Hematopoietic multipotent progenitor cell treated with erythropoietin and hydrocortisone succinate and interleukin-3 and kit ligand, for 4 days (in vitro differentiated cells): ENCODE measurements around the gene DNAAF1.

Experiments
- DNase-seq: peaks from one replicate; pipeline ENCODE4 v3.0.0-alpha.2; 2015

Gene DNAAF1

DNA sequence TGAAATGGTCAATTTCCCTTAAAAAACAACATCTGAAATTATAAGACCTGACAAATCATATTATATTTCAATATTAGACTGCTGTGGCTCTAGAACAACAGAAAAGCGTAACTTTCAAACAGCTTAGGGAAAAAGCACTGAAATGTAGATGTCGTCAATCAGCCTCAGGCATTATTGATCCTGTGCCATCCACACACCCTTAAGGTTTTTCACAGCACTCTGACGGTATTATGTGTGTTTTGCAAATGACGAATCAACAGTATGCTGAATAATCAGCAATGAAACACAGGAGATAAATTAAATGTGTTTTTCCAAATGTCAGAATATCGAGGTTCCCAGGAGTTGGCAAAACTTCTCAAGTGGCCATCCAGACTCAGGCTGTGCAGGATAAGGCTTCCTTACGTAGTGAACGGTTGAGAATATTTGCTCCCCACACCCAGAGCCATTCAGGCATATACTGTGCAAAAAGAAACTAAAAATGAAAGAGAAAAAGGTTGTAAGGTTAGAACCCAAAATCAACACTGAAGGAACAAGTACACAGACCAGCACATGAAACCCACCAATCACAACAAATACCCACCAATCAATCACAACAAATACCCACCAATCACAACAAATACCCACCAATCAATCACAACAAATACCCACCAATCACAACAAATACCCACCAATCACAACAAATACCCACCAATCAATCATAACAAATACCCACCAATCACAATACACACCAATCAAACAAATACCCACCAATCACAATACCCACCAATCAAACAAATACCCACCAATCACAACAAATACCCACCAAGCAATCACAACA is 20.6 kb upstream of the DNAAF1 start:
- no peak for DNase-seq

DNA sequence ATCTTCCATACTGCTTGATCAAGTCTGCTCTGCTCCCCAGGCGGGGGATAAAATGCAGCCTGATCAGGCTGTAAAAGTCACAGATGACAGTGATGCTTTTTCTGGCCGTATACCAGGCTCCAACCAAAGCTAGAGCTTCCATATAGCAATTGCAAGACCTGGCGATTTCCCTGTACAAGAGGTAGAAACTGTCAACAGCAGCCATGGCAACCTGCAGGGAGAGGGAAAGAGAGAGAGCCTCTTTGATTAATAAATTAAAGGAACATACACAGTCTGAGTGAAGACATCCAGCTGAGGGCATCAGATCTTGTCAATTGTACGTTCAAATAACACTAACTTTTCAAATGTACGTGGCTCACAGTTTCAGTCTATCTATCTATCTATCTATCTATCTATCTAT is 14.0 kb upstream of the DNAAF1 start:
- DNase-seq, result no peak

DNA sequence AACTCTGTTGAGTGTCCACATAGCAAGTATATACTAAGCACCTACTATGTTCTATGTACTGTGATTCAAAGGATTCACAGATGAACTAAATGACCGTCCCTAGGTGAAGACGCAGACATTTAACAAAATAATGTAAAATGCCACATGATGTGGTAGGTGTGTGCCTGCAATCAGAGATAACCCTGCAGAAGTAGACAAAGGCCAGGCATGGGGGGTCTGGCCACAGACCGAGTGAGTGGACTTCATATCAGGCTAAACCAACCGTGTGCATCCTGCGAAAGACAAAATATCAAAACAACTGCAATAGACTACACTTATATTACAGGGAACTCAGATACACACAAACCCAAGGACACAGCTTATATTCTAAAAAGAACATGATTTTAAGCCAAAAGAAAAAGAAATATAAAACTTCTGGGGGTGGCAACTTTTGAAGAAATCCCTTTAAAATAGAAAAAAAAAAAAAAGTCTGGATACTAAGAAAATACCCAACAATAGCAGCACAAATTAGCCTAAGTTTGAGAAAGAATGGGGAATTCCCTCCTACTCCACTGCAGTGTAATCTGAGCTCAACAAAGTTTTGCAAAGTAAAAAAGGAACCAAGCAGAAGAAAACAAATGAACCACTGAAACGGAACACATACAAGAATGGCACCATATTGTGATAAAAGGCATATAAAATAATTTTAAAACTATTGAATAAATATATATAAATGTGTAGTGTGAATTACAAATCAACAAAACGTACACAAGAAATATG is 12.4 kb upstream of the DNAAF1 start:
- DNase-seq, result no peak

DNA sequence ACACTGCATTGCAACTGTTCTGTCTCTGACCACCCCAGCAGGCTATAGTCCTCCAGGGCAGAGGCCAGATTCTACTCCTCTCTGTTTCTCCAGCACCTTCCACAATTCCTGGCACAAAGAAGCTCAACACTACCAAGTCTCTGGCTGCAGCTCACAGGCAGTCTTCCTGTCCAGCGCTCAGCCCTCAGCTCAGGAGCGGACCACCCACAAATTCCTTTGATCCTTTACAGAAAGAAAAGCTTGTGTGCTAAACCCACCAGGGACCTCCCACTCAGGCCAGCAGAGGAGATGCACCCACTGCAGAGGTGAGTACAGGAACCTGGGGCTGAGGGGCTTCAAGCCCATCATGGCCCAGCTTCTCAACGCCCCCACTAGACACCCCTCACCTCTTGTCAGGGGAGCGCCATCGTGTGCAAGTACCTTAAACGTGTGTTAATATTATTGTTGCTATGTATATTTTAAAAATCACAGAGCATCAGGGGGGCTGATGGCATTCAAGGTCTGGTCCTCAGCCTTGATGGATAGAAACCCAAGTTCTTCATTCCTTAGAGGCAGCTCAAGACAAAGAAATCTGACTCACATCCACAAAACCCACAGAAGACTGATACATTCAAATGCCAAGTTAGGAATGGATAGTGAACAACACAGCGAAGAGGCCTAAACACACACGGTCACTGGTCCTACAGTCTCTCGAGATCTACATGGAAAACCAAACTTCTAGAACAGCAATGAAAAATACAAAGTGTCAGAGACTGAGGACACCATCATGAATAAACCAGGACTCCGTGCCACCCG is 8.6 kb upstream of the DNAAF1 start:
- DNase-seq, result no peak

DNA sequence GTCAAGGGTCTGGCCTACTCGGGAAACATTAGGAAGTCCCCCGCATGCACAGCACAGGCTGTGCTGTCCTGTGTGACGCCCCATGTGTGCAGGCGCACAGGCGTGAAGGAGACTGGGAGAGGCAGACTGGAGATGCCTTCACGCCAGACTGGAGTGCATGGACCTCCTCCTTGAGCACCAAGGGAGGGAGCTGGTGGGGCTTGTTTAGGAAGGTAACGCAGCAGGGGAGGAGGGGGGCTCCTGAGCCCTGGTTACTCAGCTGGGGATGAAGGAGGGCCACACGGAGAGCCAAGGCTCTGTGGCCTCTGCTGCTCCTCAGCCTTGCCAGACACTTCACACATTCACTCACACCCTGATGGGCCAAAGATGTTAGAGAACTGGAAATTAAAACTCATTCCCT is 7.8 kb upstream of the DNAAF1 start:
- DNase-seq, result no peak

DNA sequence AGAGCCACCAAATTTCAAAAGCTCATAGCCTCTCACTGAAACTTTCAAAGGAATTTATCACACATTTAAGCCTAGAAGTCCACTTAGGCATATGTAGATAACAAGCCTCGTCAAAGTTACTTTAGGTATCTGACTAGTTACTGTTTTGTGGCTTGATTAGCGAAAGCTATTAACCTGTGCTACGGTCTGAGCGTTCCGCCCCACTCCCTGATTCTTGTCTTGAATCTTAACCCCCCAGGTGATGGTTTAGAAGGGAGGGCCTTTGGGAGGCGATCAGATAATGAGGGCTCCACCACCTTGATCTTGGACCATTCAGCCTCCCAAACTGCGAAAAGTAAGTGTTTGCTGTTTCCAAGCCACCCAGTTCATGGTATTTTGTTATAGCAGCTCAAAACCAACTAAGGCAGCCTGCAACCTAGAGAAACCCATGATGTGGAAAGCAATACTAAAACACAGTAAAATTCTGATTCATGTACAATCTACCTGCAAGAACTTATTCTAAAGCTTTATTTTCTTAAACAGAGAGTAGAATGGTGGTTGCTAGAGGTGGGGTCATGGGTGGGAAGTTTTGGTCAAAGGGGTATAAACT is 7.2 kb upstream of the DNAAF1 start:
- no peak for DNase-seq

DNA sequence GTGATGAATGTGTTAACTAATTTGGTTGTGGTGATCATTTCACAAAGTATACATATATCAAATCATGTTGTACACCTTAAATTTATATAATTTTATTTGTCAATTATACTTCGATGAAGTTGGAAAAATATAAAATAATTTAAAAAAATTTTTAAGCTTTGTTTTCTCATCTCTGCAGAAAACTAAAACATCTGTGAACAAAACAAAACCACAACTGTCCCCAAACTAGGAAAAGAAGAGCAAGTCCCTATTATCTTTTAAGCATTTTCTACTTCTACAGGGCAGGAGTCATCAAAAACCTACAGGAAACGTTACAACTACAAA is 6.6 kb upstream of the DNAAF1 start:
- no peak for DNase-seq

DNA sequence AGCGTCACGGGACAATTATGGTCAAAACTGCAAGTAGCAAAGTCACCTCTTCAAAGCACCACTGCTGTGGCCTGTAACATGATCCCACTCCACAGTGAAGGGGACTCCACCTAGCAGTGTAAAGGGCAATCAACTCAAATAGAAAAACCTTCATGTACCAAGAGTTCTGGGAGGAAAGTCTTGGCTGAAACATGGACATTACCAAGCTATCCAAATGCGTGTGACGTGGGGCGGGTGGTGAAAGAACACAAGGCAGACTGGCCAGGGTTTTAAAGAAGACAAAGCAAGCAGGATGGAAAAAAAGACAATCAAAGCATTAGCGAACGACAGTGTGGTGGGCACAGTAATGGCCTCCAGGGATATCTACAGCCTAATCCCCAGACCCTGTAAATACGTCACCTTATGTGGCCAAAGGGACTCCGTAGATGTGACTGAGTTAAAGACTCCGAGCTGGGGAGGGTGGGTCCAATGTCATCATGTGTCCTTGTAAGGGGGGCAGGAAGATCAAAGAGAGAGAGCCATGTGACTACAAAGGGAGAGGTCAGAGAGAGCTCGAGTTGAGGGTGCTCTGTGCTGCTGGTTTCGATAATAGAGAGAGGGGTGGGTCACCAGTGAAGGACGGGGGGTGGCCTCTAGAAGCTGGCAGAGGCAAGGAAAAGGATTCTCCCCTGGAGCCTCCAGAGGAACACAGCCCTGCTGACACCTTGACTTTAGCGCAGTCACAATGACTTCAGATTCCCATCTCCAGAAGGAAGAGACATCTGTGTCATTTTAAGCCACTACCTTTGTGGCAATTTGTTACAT is 6.1 kb upstream of the DNAAF1 start:
- no peak for DNase-seq

DNA sequence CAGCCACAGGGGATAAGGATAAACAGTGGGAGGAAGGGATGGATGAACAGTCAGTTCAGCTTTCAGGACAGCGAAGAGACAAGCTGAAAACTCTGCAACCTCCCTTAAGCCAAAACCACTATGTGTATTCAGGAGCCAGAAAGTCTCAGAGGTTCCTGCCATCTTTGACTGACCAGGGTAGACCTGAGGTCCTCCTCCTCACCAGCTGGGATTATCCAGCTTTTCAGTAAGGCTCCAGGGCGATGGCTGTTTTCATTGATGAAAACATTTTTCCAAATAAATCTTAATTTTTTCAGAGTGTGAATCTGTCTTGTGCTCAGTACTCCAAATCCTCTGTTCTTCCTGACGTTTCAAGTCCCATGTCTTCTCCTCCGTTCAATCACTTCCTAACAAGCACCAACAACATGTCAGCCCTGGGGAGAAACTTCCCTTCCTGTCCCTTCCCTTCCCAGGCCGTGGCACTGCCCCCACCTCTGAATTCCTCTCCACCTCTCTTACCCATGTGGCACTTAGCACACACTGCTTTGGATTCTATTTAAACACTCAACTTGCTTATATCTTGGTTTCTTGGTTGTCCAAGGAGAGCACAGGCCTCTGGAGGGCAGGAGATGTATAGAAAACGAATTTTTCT is 5.4 kb upstream of the DNAAF1 start:
- DNase-seq, result no peak

DNA sequence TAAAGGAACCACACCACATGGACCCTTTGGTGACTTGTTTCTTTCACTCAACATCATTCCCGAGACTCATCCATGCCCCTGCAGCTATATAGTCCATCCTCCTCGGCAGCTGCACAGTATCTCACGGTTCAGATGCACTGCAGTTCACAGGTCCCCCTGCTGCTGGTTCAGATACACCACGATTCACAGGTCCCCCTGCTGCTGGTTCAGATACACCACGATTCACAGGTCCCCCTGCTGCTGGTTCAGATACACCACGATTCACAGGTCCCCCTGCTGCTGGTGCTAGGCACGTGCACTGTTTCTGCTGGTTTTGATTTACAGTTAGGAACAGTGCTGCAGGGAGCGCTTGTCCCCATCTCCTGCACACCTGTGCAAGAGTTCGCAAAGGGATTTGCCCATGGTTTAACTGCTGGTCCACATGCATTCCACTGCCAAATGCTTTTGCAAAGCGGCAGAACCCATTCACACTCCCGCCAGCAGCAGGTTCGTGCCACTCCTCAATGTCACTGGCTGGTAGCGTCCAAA is 3.9 kb upstream of the DNAAF1 start:
- peak; percentile 66 for DNase-seq

DNA sequence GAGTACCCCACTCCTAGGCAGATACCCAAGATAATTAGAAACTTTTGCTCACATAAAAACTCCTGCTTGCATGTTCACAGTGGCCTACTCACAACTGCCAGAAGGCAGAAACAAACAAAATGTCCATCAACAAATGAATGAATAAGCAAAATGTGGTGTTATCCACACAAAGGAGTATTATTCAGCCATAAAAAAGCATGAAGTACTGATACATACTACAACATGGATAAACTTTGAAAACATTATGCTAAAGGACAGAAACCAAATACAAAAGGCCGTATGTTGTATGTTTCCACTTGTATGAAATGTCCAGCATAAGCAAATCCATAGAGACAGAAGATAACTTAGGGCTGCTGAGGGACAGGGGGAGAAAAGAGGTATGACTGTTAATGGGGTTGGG is 2.0 kb upstream of the DNAAF1 start:
- DNase-seq, result no peak

DNA sequence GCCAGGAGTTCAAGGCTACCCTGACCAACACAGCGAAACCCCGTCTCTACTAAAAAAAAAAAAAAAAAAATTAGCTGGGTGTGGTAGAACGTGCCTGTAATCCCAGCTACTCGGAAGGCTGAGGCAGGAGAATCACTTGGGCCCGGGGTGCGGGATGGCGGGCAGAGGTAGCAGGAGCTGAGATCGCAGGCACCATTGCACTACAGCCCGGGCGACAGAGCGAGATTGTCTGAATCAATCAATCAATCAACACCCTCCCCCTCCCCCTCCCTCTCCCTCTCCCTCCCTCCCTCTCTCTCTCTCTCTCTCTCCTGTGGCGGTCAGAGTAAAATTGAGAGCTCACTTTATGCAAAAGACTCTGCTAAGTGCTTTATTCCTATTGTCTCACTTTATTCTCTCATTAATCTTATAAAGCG is 1.3 kb upstream of the DNAAF1 start:
- peak; percentile 21 for DNase-seq

DNA sequence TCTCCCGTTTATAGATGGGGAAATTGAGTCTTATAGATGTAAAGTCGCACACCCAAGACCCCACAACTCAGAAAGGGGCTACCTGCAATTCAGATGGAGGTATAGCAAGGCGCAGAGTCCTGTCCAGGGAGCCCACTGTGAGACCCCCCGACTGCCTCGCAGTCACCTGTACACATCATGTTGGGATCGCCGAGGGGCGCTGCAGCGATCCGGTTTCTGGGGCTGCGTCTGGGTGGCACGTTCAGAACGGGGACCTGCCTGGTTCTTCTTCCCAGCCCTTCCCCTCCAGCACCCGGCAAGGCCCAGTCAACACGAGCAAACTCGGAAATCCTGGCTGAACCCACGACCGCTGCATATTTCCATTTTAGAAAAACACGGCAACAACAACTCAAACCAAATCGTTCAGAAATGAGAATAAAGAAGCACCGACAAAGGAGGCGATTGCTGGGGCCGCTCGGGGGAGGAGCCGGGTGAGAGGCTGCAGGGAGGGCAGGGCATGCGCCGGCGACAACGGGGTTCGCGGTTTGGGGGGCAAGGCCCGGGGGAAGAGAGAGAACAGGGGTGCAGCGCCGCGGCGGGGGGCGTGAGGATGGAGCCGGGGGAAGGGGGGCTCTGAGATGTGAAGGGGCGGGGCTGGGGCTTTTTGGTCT is 774 bp upstream of the DNAAF1 start:
- DNase-seq, result peak; percentile 60

DNA sequence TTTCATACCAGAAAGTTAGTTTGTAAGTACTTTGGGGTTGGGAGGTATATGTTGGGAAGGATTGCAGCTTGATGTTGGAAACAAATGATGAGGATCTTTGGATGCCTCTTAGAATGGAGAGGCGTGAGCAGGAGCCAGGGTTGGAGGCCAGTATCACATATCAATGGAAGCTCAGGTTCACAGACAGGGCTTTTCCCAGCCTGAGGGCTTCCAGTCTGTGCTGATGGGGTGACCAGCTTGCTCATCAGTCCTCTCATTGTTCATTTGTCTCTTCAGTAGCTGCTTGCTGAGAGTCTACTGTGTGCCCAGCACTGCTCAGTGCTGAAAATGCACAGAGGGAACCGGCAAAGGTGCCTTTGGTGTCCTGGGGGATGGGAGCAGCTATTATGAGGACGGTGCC is 5.8 kb downstream of the DNAAF1 start:
- no peak for DNase-seq

DNA sequence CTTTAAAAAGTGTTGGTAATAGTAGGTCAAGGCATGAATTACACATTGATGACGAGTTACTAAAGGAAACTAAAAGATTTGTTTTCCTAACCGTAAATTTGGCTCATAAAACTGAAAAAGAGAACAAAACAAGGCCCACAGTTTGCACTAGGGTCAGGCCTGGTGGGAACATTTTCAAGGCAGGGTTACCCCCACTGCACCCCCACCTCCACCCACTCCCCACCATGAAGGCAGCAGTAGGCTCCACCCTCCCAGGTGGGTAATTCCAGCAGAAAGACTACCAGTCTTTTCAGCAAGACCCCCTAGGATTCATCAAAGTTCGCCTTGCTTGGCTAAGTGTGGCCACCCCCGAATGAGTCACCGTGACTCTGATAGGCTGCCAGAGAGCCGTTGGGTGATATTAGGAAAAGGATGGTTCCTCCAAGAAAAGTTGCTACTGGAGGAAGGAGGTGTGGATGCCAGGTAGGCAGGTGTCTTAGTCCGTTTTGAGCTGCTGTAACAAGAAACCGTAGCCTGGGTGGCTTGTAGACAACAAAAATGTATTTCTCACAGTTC is 8.6 kb downstream of the DNAAF1 start:
- no peak for DNase-seq

DNA sequence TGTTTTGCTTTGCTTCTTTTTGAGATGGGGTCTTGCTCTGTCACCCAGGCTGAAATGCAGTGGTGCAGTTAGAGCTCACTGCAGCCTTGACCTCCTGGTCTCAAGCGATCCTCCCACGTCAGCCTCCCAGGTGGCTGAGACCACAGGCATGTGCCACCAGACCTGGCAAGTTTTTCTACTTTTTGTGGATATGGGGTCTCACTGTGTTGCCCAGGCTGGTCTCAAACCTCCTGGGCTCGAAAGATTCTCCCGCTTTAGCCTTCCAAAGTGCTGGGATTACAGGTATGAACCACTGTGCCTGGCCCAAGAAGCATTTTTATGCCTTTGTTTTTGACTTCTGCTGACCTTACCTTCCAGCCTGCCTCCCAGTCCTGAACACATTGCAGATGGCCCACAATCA is 10.1 kb downstream of the DNAAF1 start:
- no peak for DNase-seq

DNA sequence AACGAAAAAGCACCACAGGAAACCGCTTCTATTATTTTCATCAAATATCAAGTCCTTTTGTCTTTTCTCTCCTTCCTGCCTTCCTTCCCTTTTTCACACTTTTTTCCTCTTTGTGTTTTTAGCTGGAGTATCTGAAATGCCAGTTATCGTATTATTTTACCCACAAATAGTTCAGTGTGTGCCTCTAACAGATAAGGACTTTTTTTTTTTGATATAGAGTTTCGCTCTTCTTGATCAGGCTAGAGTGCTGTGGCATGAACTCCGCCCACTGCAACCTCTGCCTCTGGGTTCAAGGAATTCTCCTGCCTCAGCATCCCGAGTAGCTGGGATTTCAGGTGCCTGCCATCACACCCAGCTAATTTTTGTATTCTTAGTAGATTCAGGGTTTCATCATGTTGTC is 10.7 kb downstream of the DNAAF1 start:
- DNase-seq, result peak; percentile 72

DNA sequence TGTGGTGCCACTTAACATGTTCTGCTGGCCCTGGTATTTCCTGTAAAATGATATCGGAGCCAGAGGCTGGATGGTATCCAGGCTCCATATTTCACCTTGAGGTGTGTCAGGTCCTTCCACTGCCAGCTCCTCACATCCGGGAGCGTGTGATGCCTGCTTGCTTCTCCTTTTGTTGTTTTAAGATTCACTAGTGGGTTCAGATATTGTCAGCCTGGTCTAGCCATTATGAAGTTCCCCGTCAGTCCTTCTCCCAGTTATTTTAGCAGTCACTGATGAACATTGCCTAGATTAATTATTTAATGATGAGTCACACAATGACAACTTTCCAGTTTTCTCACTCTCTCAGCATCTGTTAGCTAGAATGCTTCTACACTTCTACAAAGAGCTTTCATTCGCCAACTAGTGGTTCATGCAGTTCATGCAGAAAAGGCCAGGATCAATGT is 11.3 kb downstream of the DNAAF1 start:
- peak; percentile 62 for DNase-seq

DNA sequence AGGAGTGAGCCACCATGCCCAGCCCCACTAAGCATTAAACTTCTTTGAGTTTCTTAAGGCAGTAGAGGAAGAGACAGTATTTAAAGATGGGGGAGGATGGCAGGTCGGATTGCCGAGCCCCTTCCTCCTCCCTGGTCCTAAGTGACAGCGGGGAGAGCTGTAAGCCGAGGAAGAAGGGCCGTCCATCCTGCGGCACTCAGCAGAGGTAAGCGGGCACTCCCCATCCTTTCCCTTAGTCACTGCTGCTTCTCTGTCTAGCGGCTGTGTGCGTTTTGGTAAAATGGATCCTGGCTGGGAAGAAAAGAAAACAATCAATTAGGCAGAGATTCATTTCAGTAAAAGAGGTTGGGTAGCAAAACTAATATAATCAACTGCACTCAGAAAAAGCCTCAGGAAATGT is 13.9 kb downstream of the DNAAF1 start:
- DNase-seq, result no peak

DNA sequence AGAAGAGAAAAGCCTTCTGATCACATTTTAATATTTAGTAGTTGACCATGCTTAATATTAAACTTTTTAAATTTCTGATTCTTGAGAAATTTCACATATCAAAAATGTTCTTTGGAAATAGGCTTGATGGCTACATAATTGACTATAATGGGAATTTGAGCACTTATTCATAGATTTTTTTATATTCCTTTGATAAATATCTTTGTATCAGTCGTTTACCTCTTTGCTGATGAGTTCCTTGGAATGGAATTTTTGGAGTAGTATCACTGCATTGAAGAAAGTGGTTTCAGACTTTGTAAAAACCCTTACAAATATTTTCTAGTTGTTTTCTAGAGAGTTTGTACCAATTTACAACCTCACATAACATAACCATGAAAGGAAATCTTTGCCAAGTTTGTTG is 14.7 kb downstream of the DNAAF1 start:
- no peak for DNase-seq

DNA sequence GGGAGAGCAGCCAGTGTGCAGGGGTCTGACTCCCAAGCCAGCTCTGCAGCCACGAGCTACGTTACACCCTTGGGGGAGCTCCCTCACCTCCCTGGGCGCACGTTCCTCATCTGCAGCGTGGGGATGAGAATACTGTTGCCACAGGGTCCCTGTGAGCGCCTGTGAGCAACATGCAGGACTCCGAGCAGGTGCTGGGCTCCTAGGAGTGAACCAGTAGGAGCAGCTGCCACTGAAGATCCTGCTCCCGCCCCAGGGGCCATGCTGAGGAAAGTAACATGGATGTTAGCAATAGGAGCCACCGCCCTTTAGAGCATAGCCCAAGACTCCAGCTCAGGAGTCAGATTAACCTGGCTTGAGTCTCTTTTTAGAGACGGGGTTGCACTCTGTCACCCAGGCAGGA is 15.9 kb downstream of the DNAAF1 start:
- no peak for DNase-seq
